RWPE2 (cell line): Measurements from ENCODE around the gene FYCO1.

Source experiments
- ATAC-seq: fragments of 200-7000 bp; cut with Tn5 transposase; 3 replicates; pipeline ENCODE4 v1.9.1; 2021; ENCODE audit warnings: low read depth
- DNase-seq: peaks from one replicate; pipeline ENCODE4 v3.0.0-alpha.2; 2020; ENCODE audit warnings: low spot score
- H3K27ac ChIP-seq: fragments of 450-650 bp; 2 replicates; pipeline ENCODE4 v1.5.1; 2017; ENCODE audit warnings: mild to moderate bottlenecking; ENCODE audit not compliant: poor library complexity, severe bottlenecking
- H3K27me3 ChIP-seq: fragments of 250-450 bp; sonication (Bioruptor Pico); 2 replicates; pipeline ENCODE4 v1.5.1; 2021; ENCODE audit warnings: mild to moderate bottlenecking, moderate library complexity; ENCODE audit not compliant: insufficient read depth, poor library complexity, severe bottlenecking
- H3K36me3 ChIP-seq: fragments of 250-450 bp; sonication (Bioruptor Pico); 2 replicates; pipeline ENCODE4 v1.5.1; 2020; ENCODE audit warnings: low read depth, mild to moderate bottlenecking, moderate library complexity
- H3K4me1 ChIP-seq: fragments of 250-450 bp; sonication (Bioruptor Pico); 2 replicates; pipeline ENCODE4 v1.5.1; 2021; ENCODE audit warnings: mild to moderate bottlenecking, moderate library complexity; ENCODE audit not compliant: insufficient read depth, poor library complexity, severe bottlenecking
- H3K4me3 ChIP-seq: fragments of 250-450 bp; sonication (Bioruptor Pico); 2 replicates; pipeline ENCODE4 v1.5.1; 2021; ENCODE audit warnings: mild to moderate bottlenecking, moderate library complexity; ENCODE audit not compliant: severe bottlenecking
- H3K9me3 ChIP-seq: fragments of 250-450 bp; sonication (Bioruptor Pico); 2 replicates; pipeline ENCODE4 v1.5.1; 2021; ENCODE audit warnings: mild to moderate bottlenecking, moderate library complexity; ENCODE audit not compliant: severe bottlenecking
- TF ChIP-seq, protein P1 (sequence below): fragments of 450-650 bp; IDR thresholded peaks from one replicate; pipeline ENCODE4 v1.5.1; 2017; ENCODE audit warnings: mild to moderate bottlenecking, moderate library complexity; ENCODE audit not compliant: poor library complexity, severe bottlenecking

Gene FYCO1

DNA sequence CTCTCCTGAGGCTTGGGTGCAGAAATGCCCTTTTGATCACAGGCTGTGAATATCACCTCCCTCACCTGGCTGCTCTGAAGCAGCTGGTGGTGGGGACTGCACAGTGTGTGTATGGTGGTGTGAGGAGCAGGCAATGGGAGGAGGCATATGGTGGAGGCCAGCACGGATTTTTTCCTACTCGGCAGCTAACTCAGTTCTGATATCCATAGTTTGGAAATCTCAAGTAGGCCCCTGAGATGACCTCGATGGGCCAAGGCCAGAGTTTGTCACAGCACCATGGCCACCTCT is 73.6 kb downstream of the FYCO1 start:
- DNase-seq (no peak), ATAC-seq (no peak)
- Histone ChIP-seq H3K27ac (no peak overlapping the region), H3K4me1 (no peaks in the 10 kb centered on the region), H3K9me3 (no peaks in the 10 kb centered on the region), H3K4me3 (no peak overlapping the region), H3K36me3 (peaks cover 7% of the 10 kb centered on the region; the same call in 1 of the 2 replicates), H3K27me3 (no peaks in the 10 kb centered on the region)
- TF ChIP-seq, protein P1, sequence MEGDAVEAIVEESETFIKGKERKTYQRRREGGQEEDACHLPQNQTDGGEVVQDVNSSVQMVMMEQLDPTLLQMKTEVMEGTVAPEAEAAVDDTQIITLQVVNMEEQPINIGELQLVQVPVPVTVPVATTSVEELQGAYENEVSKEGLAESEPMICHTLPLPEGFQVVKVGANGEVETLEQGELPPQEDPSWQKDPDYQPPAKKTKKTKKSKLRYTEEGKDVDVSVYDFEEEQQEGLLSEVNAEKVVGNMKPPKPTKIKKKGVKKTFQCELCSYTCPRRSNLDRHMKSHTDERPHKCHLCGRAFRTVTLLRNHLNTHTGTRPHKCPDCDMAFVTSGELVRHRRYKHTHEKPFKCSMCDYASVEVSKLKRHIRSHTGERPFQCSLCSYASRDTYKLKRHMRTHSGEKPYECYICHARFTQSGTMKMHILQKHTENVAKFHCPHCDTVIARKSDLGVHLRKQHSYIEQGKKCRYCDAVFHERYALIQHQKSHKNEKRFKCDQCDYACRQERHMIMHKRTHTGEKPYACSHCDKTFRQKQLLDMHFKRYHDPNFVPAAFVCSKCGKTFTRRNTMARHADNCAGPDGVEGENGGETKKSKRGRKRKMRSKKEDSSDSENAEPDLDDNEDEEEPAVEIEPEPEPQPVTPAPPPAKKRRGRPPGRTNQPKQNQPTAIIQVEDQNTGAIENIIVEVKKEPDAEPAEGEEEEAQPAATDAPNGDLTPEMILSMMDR, result no peak

DNA sequence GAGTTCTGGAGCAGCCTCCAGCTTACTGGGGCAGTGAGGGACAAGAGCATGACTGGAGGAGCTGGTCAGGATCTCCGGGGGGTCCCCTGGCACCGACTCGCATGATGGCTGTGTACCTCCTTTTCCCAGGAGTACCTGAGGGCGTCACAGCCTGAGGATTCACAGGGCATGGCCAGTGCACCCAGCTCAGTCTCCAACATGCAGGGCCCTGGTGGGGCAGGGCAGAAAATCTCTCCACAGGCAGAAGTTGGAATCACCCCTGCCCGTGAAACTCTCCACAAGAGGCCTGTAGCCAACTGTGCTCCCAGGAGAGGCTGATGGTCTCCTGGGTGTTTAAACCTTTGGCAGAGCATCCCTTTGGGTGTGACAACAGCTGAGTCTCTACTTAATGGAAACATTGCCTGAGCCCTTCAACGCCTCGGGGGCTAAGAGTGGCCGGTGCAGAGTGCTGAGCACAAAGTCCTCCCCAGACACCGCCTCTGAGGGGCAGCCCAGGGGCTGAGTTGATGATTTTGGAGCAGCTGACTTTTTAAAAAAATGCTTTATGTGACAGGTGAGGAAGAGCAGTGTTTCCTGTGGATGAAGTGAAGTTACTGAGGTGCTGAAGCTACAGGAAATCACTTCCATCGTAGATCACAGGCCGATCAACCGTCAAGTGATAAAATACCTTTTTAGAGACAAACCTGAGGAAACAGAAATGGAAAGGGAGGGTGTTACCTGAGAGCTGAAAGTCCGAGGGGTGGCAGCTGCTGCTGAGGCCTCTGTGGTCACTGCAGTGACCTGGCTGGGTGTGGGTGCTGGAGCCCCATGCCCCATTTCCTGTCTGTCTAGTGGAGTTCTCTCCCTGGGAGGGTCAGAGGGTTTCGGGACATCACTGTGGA is 74.2 kb downstream of the FYCO1 start:
- no peak overlapping the region for H3K27ac ChIP-seq
- H3K36me3 ChIP-seq, result peaks cover 6% of the 10 kb centered on the region; the same call in 1 of the 2 replicates

DNA sequence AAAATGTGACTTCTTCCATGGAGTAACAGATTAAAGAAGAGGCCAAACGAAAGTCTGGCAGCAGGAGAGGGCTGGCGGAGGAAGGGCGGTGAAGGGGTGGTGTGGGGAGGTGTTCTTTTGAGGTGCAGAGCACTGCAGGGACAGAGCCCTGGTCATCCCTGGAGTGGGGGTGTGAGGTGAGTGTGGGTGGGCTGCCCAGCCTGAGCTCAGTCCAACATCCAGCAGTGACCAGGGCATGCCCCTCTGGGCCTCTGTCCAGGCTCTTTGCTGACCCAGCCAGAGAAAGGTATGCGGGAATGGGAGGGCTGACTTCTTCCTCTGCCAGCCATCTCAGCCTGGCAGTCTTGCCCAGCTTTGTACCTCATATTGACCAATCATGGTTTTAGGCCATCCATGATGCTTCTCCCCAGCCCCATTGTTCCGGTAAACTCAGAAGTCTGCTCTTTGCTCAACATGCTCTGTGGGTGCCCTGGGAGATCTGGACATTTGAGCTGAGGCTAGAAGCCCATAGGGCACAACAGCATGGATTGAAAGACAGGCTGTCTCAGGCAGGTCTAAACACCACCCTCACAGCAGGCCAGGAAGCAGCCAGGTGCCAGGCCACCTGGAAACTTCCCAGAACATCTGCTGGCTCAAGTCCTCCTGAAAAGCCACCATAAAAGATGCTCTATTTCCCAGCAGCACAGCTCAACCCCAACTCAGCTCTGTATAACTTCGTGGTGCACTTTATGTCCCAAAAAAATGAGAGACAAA is 78.3 kb downstream of the FYCO1 start:
- TF ChIP-seq, protein P1, result no peak
- H3K9me3 ChIP-seq, result no peaks in the 10 kb centered on the region
- no peaks in the 10 kb centered on the region for H3K27me3 ChIP-seq
- no peaks in the 10 kb centered on the region for H3K36me3 ChIP-seq
- DNase-seq (peak; percentile 25), ATAC-seq (no peak)
- H3K4me1 ChIP-seq, result no peaks in the 10 kb centered on the region
- H3K4me3 ChIP-seq, result no peak overlapping the region
- no peak overlapping the region for H3K27ac ChIP-seq

More for the DNA sequence above, 74.2 kb downstream of the FYCO1 start:
- Histone ChIP-seq H3K4me1 (no peaks in the 10 kb centered on the region), H3K9me3 (no peaks in the 10 kb centered on the region), H3K27me3 (no peaks in the 10 kb centered on the region), H3K4me3 (no peak overlapping the region)
- DNase-seq (no peak), ATAC-seq (no peak)
- TF ChIP-seq, protein P1, result no peak

DNA sequence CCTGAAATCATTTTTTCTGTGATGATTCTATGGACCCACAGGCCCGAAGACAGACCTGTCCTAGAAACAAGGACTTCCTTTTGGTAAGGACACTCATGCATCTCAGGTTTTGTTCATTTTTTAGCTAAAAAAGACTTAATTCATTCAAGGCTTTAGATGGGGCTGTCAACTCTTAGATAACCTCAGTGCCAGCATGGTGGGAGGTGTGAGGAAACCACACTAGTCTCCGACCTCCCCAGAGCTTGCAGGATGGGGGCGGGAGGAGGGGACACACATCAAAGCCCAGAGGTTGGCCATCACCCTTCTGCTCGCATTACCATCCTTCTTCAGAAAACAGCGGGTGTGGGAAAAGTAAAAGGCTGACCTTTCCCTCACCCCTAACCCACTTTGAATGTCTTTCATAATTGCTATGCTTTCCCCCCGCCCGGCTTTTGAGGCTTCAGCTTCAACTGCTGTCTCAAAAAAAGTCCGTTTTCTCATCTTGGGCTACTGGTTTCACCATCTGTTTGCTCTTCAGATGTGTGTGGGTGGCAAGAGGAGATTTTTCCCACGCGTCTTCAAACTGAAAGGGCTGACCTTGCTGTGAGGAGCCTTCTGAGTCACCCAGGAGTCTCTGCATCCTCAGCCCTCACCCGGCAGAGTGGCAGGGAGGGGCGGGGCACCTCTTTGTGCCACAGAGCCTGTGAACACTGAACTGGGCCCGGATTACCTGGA is 79.9 kb downstream of the FYCO1 start:
- Histone ChIP-seq H3K9me3 (no peaks in the 10 kb centered on the region), H3K27ac (no peak overlapping the region), H3K4me1 (no peaks in the 10 kb centered on the region), H3K27me3 (no peaks in the 10 kb centered on the region), H3K36me3 (no peaks in the 10 kb centered on the region), H3K4me3 (no peak overlapping the region)
- no peak for DNase-seq
- TF ChIP-seq, protein P1, result no peak
- ATAC-seq, result peak; percentile 96
